ENCODE data around the gene MUC5B. TPM values are rescaled to one million over a fixed set of nuclear protein-coding genes. Genes with fewer than 3 reads are reported as not detected.

The MUC5B gene
- total RNA-seq, 1 donor from 2014 or later, result not detected

- peak; percentile 46 for DNase-seq (ENCODE audit: low spot score)
- Mint-ChIP-seq H3K27ac (ENCODE audit: unreplicated experiment) (no peak overlapping the region), H3K4me3 (ENCODE audit: unreplicated experiment) (no peak overlapping the region), H3K36me3 (ENCODE audit: low read depth, unreplicated experiment) (no peaks in the 10 kb centered on the region), H3K27me3 (ENCODE audit: unreplicated experiment) (peaks cover 2% of the 10 kb centered on the region), H3K4me1 (ENCODE audit: unreplicated experiment) (no peaks in the 10 kb centered on the region), H3K9me3 (ENCODE audit: unreplicated experiment) (no peaks in the 10 kb centered on the region)
- TF ChIP-seq CTCF (IDR thresholded peaks at IDR 0.05; ENCODE audit: unreplicated experiment), result peak; percentile 41
Observed at GRCh38 chr11:1226986-1227550, 4.2 kb downstream of the MUC5B start.

GRCh38 chr11:1227551-1228100 is 4.8 kb downstream of the MUC5B start:
- H3K4me3 Mint-ChIP-seq (ENCODE audit: unreplicated experiment), result no peak overlapping the region
- no peaks in the 10 kb centered on the region for H3K9me3 Mint-ChIP-seq (ENCODE audit: unreplicated experiment)
- no peaks in the 10 kb centered on the region for H3K4me1 Mint-ChIP-seq (ENCODE audit: unreplicated experiment)
- DNase-seq (ENCODE audit: low spot score), result no peak
- peaks cover 2% of the 10 kb centered on the region for H3K27me3 Mint-ChIP-seq (ENCODE audit: unreplicated experiment)
- no peak overlapping the region for H3K27ac Mint-ChIP-seq (ENCODE audit: unreplicated experiment)
- no peak for TF ChIP-seq CTCF (IDR thresholded peaks at IDR 0.05; ENCODE audit: unreplicated experiment)
- H3K36me3 Mint-ChIP-seq (ENCODE audit: low read depth, unreplicated experiment), result no peaks in the 10 kb centered on the region

- no peak for TF ChIP-seq CTCF (IDR thresholded peaks at IDR 0.05; ENCODE audit: unreplicated experiment)
- no peak overlapping the region for H3K27ac Mint-ChIP-seq (ENCODE audit: unreplicated experiment)
- H3K9me3 Mint-ChIP-seq (ENCODE audit: unreplicated experiment), result no peaks in the 10 kb centered on the region
- no peak overlapping the region for H3K4me3 Mint-ChIP-seq (ENCODE audit: unreplicated experiment)
- no peaks in the 10 kb centered on the region for H3K36me3 Mint-ChIP-seq (ENCODE audit: low read depth, unreplicated experiment)
- H3K27me3 Mint-ChIP-seq (ENCODE audit: unreplicated experiment), result peaks cover 2% of the 10 kb centered on the region
- no peak for DNase-seq (ENCODE audit: low spot score)
- H3K4me1 Mint-ChIP-seq (ENCODE audit: unreplicated experiment), result no peaks in the 10 kb centered on the region
Observed at GRCh38 chr11:1228101-1228821, 5.4 kb downstream of the MUC5B start.

- Mint-ChIP-seq H3K4me3 (ENCODE audit: unreplicated experiment) (no peak overlapping the region), H3K27ac (ENCODE audit: unreplicated experiment) (no peak overlapping the region)
- no peak for DNase-seq (ENCODE audit: low spot score)
Observed at GRCh38 chr11:1228921-1229451, 6.1 kb downstream of the MUC5B start.

More at GRCh38 chr11:1228921-1229451, 6.1 kb downstream of the MUC5B start:
- Mint-ChIP-seq H3K9me3 (ENCODE audit: unreplicated experiment) (no peaks in the 10 kb centered on the region), H3K4me1 (ENCODE audit: unreplicated experiment) (no peaks in the 10 kb centered on the region), H3K36me3 (ENCODE audit: low read depth, unreplicated experiment) (no peaks in the 10 kb centered on the region), H3K27me3 (ENCODE audit: unreplicated experiment) (peaks cover 2% of the 10 kb centered on the region)
- TF ChIP-seq CTCF (IDR thresholded peaks at IDR 0.05; ENCODE audit: unreplicated experiment), result no peak

Measured in endothelial cell (in vitro differentiated cells).